ENCODE data around the gene PSMA6. TPM values are rescaled to one million over a fixed set of nuclear protein-coding genes. Genes with fewer than 3 reads are reported as not detected.

The PSMA6 gene
- total and polyA plus RNA-seq, 10 of the 15 experiments (the other 5 are each of a cell fraction or from before 2014, with no cell fraction given), result 267 to 1,363 (median 402) TPM

DNA sequence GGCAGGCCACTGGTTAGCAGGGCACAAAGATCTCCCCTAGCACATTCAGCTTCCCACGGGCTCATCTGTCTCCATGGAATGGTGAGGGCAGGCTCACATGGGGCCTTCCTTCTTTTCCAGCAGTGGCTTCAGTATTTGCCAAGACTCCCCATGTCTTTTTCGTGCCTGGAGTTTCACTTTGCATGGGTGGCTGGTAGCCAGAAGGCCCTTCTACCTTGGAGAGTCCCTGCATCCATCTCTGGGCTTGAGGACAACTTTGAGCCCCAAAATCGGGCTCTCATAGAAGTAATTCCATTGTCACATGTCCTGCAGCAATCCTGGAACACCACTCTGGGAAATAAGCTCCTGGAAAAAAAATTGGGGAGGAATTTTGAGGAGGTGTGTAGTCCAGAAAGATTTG, 70.3 kb downstream of the PSMA6 start:
- Histone ChIP-seq H3K4me1 (ENCODE audit: control insufficient read depth, insufficient read depth, low read length) (peaks cover 32% of the 10 kb centered on the region), H3K4me2 (ENCODE audit: control insufficient read depth, insufficient read depth) (no peak overlapping the region), H3K4me3 (no peak overlapping the region), H3K27ac (ENCODE audit: control insufficient read depth, insufficient read depth) (no peak overlapping the region), H3K36me3 (ENCODE audit: control insufficient read depth in 2 of 2, insufficient read depth in 2 of 2, low read length in 1 of 2) (no peaks in the 10 kb centered on the region; a peak in 1 of 4 replicates), H2AFZ (ENCODE audit: control insufficient read depth, low read depth, low read length) (no peak overlapping the region), H3K79me2 (ENCODE audit: control insufficient read depth, insufficient read depth, low read length) (no peaks in the 10 kb centered on the region), H3K9ac (ENCODE audit: control insufficient read depth, insufficient read depth, low read length) (no peak overlapping the region), H4K20me1 (ENCODE audit: control insufficient read depth, insufficient read depth) (no peaks in the 10 kb centered on the region), H3K27me3 (replicated peaks in 1 of 2; ENCODE audit: control insufficient read depth in 2 of 2, insufficient read depth in 2 of 2, low read length in 1 of 2) (no peaks in the 10 kb centered on the region), H3K9me3 (replicated peaks; ENCODE audit: control insufficient read depth, insufficient read depth, low read length) (no peaks in the 10 kb centered on the region)
- intact Hi-C loops (cut with micrococcal nuclease; ENCODE audit: unreplicated experiment) (no loop called here), in situ Hi-C loops (cut with MboI) (no loop called here)
- DNase-seq (ENCODE audit: low read depth, low spot score) (no peak), ATAC-seq (no peak), FAIRE-seq (no peak)
- ChIA-PET CTCF (no interaction called here), SMC1A (ENCODE audit: uncharacterized antibody, unreplicated experiment) (interaction anchor here (1.1 kb wide), 1 partner anchor 11 kb away, joined by 3 read pairs; no protein-coding TSS in a partner anchor), POLR2A (interaction anchor here (2.3 kb wide), 1 partner anchor 13 kb away, joined by 9 read pairs; no protein-coding TSS in a partner anchor), RAD21 (ENCODE audit: unreplicated experiment) (no interaction called here)
- TF ChIP-seq TCF7 (IDR thresholded peaks at IDR 0.05; ENCODE audit: borderline replicate concordance), result no peak
- 20% methylated on average over 3 of the region's 3 CpGs for WGBS (ENCODE audit: insufficient coverage, insufficient replicate concordance, low lambda C conversion rate, missing lambda C conversion rate)
- no TSS peak for BruUV-seq (replicated peaks)

GRCh38 chr14:35362911-35363374, 70.8 kb downstream of the PSMA6 start:
- H2AFZ ChIP-seq (ENCODE audit: control insufficient read depth, low read depth, low read length), result no peak overlapping the region
- no peak overlapping the region for H3K4me2 ChIP-seq (ENCODE audit: control insufficient read depth, insufficient read depth)
- H3K9ac ChIP-seq (ENCODE audit: control insufficient read depth, insufficient read depth, low read length), result no peak overlapping the region
- H3K36me3 ChIP-seq (ENCODE audit: control insufficient read depth in 2 of 2, insufficient read depth in 2 of 2, low read length in 1 of 2), result no peaks in the 10 kb centered on the region; a peak in 1 of 4 replicates
- DNase-seq (ENCODE audit: low read depth, low spot score) (no peak), ATAC-seq (no peak), FAIRE-seq (no peak)
- RAD21 ChIA-PET (ENCODE audit: unreplicated experiment), result no interaction called here
- no peaks in the 10 kb centered on the region for H3K9me3 ChIP-seq (replicated peaks; ENCODE audit: control insufficient read depth, insufficient read depth, low read length)
- SMC1A ChIA-PET (ENCODE audit: uncharacterized antibody, unreplicated experiment), result interaction anchor here (1.1 kb wide), 1 partner anchor 11 kb away, joined by 3 read pairs; no protein-coding TSS in a partner anchor
- intact Hi-C loops (cut with micrococcal nuclease; ENCODE audit: unreplicated experiment) (no loop called here), in situ Hi-C loops (cut with MboI) (no loop called here)
- POLR2A ChIA-PET, result no interaction called here
- H3K27me3 ChIP-seq (replicated peaks in 1 of 2; ENCODE audit: control insufficient read depth in 2 of 2, insufficient read depth in 2 of 2, low read length in 1 of 2), result no peaks in the 10 kb centered on the region
- BruUV-seq (replicated peaks), result no TSS peak
- H3K4me3 ChIP-seq, result no peak overlapping the region
- H3K27ac ChIP-seq (ENCODE audit: control insufficient read depth, insufficient read depth), result no peak overlapping the region
- WGBS (ENCODE audit: insufficient coverage, insufficient replicate concordance, low lambda C conversion rate, missing lambda C conversion rate), result 79% methylated on average over 25 of the region's 25 CpGs
- H3K79me2 ChIP-seq (ENCODE audit: control insufficient read depth, insufficient read depth, low read length), result no peaks in the 10 kb centered on the region
- CTCF ChIA-PET, result no interaction called here
- H3K4me1 ChIP-seq (ENCODE audit: control insufficient read depth, insufficient read depth, low read length), result peaks cover 37% of the 10 kb centered on the region
- H4K20me1 ChIP-seq (ENCODE audit: control insufficient read depth, insufficient read depth), result no peaks in the 10 kb centered on the region
- TF ChIP-seq BCLAF1 (IDR thresholded peaks at IDR 0.05) (no peak), BCL11A (IDR thresholded peaks at IDR 0.05; ENCODE audit: low read depth, low read length) (no peak), E2F4 (IDR thresholded peaks at IDR 0.05; ENCODE audit: low read depth, low read length) (no peak), HCFC1 (IDR thresholded peaks at IDR 0.05; ENCODE audit: low read length) (no peak), SREBF1 (IDR thresholded peaks at IDR 0.05; ENCODE audit: low read length) (no peak), CREB1 (IDR thresholded peaks at IDR 0.05; ENCODE audit: low read depth) (no peak), RAD51 (IDR thresholded peaks at IDR 0.05) (no peak), JUNB (IDR thresholded peaks at IDR 0.05) (no peak), EZH2 (IDR thresholded peaks at IDR 0.05; ENCODE audit: borderline replicate concordance, control insufficient read depth, low read depth, low read length) (no peak), TAF1 (IDR thresholded peaks at IDR 0.05; ENCODE audit: borderline replicate concordance, low read depth, low read length) (no peak), HSF1 (IDR thresholded peaks at IDR 0.05; ENCODE audit: low read depth, low read length) (no peak), HDAC6 (IDR thresholded peaks at IDR 0.05; ENCODE audit: unreplicated experiment) (no peak), ZNF274 (IDR thresholded peaks at IDR 0.05; ENCODE audit: insufficient read depth, insufficient read length) (no peak)

All from GM12878 (cell line).